ENCODE data around the gene SLC6A12. TPM values are rescaled to one million over a fixed set of nuclear protein-coding genes. Genes with fewer than 3 reads are reported as not detected.

Gene SLC6A12
- total and polyA plus RNA-seq, 2 donors (not counting 3 experiments of a cell fraction or from before 2014, with no cell fraction given), result not detected

GRCh38 chr12:234891-235415, 21.0 kb upstream of the SLC6A12 start:
- TF ChIP-seq MYC (IDR thresholded peaks at IDR 0.05; ENCODE audit: low read depth, low read length), result no peak
- no peak for TF ChIP-seq FOS (IDR thresholded peaks at IDR 0.05; ENCODE audit: borderline replicate concordance, insufficient read depth, low read length)
- no peak for TF ChIP-seq CTCF (IDR thresholded peaks at IDR 0.05; ENCODE audit: extremely low read depth in 1 of 2, insufficient read depth in 1 of 2, low read depth in 1 of 2, low read length in 2 of 2)
- TF ChIP-seq POLR2AphosphoS5 (IDR thresholded peaks at IDR 0.05; ENCODE audit: insufficient read depth, low read depth, low read length), result no peak
- no peak for TF ChIP-seq GATA2 (IDR thresholded peaks at IDR 0.05; ENCODE audit: insufficient read depth, insufficient read length, low read depth, low read length)
- no peak for TF ChIP-seq MAX (IDR thresholded peaks at IDR 0.05; ENCODE audit: insufficient read depth, insufficient read length)
- TF ChIP-seq EZH2 (IDR thresholded peaks at IDR 0.05; ENCODE audit: borderline replicate concordance, low read depth, low read length, severe bottlenecking), result no peak
- no peak for TF ChIP-seq POLR2A (IDR thresholded peaks at IDR 0.05; ENCODE audit: low read depth, low read length)
- no peak for TF ChIP-seq JUN (IDR thresholded peaks at IDR 0.05; ENCODE audit: borderline replicate concordance, insufficient read depth, insufficient read length, low read depth)
- FAIRE-seq (no peak), DNase-seq (ENCODE audit: low read depth, low spot score) (no peak)
- H3K27me3 ChIP-seq (ENCODE audit: control insufficient read depth in 2 of 2, insufficient read depth in 2 of 2, low read length in 2 of 2), result no peaks in the 10 kb centered on the region
- H3K36me3 ChIP-seq (ENCODE audit: control insufficient read depth in 2 of 2, extremely low read depth in 1 of 2, insufficient read depth in 2 of 2, low read length in 2 of 2), result no peaks in the 10 kb centered on the region
- ChIA-PET POLR2A (no interaction called here), CTCF (no interaction called here)
- H4K20me1 ChIP-seq (replicated peaks; ENCODE audit: control insufficient read depth, extremely low read depth, insufficient read depth, low read length), result no peaks in the 10 kb centered on the region
- H3K79me2 ChIP-seq (ENCODE audit: control insufficient read depth, insufficient read depth, low read length), result no peaks in the 10 kb centered on the region
- intact Hi-C loops (cut with micrococcal nuclease) (no loop called here), dilution Hi-C loops (cut with MboI; ENCODE audit: extremely low pct_ligation_motif_present, low sequenced_read_pairs) (no loop called here)
- no TSS peak for BruUV-seq (replicated peaks)
- no peak overlapping the region for H3K9ac ChIP-seq (replicated peaks; ENCODE audit: extremely low read depth, insufficient read depth, low read length)
- H3K9me1 ChIP-seq (replicated peaks; ENCODE audit: control insufficient read depth, extremely low read depth, insufficient read depth, low read length), result no peaks in the 10 kb centered on the region
- no peaks in the 10 kb centered on the region for H3K4me1 ChIP-seq (ENCODE audit: control insufficient read depth, extremely low read depth, insufficient read depth, low read length)
- no peak overlapping the region for H2AFZ ChIP-seq (ENCODE audit: low read depth, low read length)
- H3K4me2 ChIP-seq (ENCODE audit: insufficient read depth, low read length), result no peak overlapping the region
- H3K9me3 ChIP-seq (replicated peaks; ENCODE audit: control insufficient read depth, insufficient read depth, low read length), result no peaks in the 10 kb centered on the region
- no peak overlapping the region for H3K4me3 ChIP-seq (replicated peaks in 1 of 3; ENCODE audit: insufficient read depth in 1 of 3, low read depth in 1 of 3, low read length in 3 of 3)
- no peak overlapping the region for H3K27ac ChIP-seq (ENCODE audit: insufficient read depth, low read depth, low read length)

Measured in endothelial cell of umbilical vein (primary cell).